BJ (cell line): ENCODE data around the gene SNRNP200. TPM values are rescaled to one million over a fixed set of nuclear protein-coding genes. Genes with fewer than 3 reads are reported as not detected.
"Not testable (repeated sequence)": the region's sequence is repeated elsewhere in the genome, so short reads cannot be mapped to it uniquely, and the experiment has no call there.

Experiments
- CTCF ChIA-PET: fragments of 350-600 bp; formaldehyde crosslinking; extraction: SDS; loops from one replicate; lab custom pipeline; 2021; ENCODE audit warnings: antibody characterized with exemption, inconsistent platforms; lab: Yijun Ruan, JAX
- POLR2A ChIA-PET: fragments of 300-600 bp; sonication (Branson Sonifier 250); formaldehyde crosslinking; extraction: SDS; loops from one replicate; lab custom pipeline; 2021; ENCODE audit warnings: antibody characterized with exemption; lab: Charles Lee
- DNase-seq: peaks from one replicate; pipeline ENCODE4 v3.0.0-alpha.2; 2011; ENCODE audit warnings: low read depth
- H3K27me3 ChIP-seq: 2 replicates; pipeline ENCODE4 v1.6.0; 2011; ENCODE audit warnings: low read length; ENCODE audit not compliant: control insufficient read depth, insufficient read depth
- H3K36me3 ChIP-seq: 2 replicates; pipeline ENCODE4 v1.5.1; 2011; ENCODE audit warnings: low read length; ENCODE audit not compliant: control insufficient read depth, insufficient read depth
- H3K4me3 ChIP-seq: 2 replicates; pipeline ENCODE4 v1.5.1; 2011; ENCODE audit warnings: low read depth, mild to moderate bottlenecking, control low read depth, low read length
- polyA plus RNA-seq: library from polyadenylated mRNA; depleted of rRNA; stranded (reverse); fragments of >200 nt; gene quantifications from 2 replicates; pipeline ENCODE4 v1.2.3, GENCODE V29; 2011
- TF ChIP-seq, protein P1 (sequence below): IDR thresholded peaks from 2 replicates; pipeline ENCODE4 v1.5.1; 2011; ENCODE audit warnings: low read depth, mild to moderate bottlenecking, control low read depth, inconsistent platforms, low read length, moderate library complexity; ENCODE audit not compliant: insufficient read depth

Gene SNRNP200
- polyA plus RNA-seq, 1 experiment = 111 TPM

DNA sequence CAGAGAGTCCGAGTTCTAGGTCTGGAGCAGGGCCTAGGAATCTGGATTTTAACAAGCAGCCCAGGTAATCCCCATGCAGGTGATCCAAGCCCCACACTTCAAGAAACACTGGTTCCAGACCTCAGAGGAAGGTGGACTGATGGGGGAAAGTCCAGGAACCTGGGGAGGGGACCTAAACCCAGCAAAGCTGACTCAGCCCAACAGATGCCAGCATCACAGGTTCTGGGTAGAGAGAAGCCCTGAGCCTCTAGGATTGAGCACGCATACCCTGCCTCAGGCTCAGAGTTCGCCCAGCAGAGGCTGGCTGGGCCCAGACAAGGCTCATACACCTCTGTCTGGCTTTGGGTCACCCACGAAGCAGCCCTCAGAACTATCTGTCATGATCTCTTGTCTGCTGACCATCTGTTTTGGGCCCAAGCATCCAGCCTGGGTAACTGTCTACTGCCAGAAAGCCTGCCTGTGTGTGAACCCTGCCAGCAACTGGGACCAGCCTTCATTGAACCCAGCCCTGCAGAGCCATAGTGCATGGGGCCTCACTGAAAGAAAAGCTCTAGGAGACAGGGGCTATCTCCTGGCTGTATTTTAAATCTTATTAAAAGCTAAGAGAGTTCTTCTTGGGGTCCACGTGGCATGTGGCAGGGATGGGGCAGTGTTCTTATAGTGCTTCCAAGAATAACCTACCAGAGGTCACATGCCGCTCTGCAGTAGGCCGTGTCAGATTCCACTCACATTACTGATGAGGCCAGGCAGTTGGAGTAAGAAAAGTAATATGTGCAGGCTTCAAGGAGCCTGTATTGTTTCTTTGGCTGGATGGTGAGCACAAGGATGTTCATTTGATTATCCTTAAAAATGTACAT, 47.0 kb downstream of the SNRNP200 start:
- ChIA-PET CTCF (interaction anchor here (0.7 to 6.8 kb wide), 3 partner anchors 23 to 120 kb away, joined by 3 to 62 read pairs (median 6); partner anchors contain the start of gene ASTL), POLR2A (no interaction called here)
- TF ChIP-seq, protein P1, sequence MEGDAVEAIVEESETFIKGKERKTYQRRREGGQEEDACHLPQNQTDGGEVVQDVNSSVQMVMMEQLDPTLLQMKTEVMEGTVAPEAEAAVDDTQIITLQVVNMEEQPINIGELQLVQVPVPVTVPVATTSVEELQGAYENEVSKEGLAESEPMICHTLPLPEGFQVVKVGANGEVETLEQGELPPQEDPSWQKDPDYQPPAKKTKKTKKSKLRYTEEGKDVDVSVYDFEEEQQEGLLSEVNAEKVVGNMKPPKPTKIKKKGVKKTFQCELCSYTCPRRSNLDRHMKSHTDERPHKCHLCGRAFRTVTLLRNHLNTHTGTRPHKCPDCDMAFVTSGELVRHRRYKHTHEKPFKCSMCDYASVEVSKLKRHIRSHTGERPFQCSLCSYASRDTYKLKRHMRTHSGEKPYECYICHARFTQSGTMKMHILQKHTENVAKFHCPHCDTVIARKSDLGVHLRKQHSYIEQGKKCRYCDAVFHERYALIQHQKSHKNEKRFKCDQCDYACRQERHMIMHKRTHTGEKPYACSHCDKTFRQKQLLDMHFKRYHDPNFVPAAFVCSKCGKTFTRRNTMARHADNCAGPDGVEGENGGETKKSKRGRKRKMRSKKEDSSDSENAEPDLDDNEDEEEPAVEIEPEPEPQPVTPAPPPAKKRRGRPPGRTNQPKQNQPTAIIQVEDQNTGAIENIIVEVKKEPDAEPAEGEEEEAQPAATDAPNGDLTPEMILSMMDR = no peak
- H3K27me3 ChIP-seq = no peaks in the 10 kb centered on the region
- H3K36me3 ChIP-seq = peaks cover 24% of the 10 kb centered on the region
- DNase-seq = no peak
- H3K4me3 ChIP-seq = no peak overlapping the region

DNA sequence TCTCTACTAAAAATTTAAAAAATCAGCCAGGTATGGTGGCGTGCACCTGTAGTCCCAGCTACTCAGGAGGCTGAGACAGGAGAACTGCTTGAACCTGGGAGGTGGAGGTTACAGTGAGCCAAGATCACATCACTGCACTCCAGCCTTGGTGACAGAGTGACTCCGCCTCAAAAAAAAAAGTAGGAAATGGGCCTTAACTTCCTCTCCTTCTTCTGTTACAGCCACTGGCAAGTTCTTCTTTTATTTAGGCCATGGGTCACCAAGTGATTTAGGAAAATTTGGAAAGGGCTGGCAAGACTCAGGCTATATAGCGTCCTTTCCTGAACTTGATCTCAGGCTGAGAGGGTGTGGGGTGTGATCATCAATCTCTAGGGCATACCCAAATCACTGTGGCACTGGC, 47.6 kb downstream of the SNRNP200 start:
- H3K27me3 ChIP-seq, DNase-seq, POLR2A ChIA-PET, H3K4me3 ChIP-seq: not testable (repeated sequence)
- CTCF ChIA-PET = interaction anchor here (2.1 kb wide), 1 partner anchor 119 kb away, joined by 6 read pairs; no protein-coding TSS in a partner anchor
- peaks cover 29% of the 10 kb centered on the region for H3K36me3 ChIP-seq

DNA sequence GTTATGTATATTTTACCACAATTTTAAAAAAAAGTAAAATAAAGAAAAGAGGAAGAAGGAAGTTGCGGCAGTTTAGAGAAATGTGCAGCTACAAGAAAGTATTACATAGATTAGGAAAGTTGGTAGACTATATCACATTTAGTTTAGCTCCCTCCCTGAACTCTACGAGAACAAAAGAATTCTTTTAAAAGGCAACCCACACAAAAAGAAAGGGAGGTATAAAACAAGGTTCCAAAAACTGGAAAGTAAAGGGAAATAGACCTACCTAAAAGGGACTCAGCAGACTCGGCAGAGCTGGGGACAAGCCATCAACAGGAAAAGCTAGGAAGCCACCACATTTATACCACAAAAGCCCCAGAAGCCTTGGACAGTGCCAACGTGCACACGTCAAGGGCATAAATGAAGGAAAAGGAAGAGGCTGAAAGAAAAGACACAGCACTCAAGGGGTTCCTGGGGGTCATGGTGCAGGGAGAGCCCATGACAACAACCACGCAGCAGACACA, 48.7 kb downstream of the SNRNP200 start:
- TF ChIP-seq, protein P1 = no peak
- peaks cover 27% of the 10 kb centered on the region for H3K36me3 ChIP-seq
- no peak for DNase-seq
- POLR2A ChIA-PET = no interaction called here
- no peaks in the 10 kb centered on the region for H3K27me3 ChIP-seq
- H3K4me3 ChIP-seq = no peak overlapping the region
- CTCF ChIA-PET = interaction anchor here (2.1 kb wide), 1 partner anchor 118 kb away, joined by 6 read pairs; no protein-coding TSS in a partner anchor

GRCh38 chr2:96254571-96254970, 50.8 kb downstream of the SNRNP200 start:
- Histone ChIP-seq H3K4me3 (no peak overlapping the region), H3K27me3 (no peaks in the 10 kb centered on the region), H3K36me3 (peaks cover 27% of the 10 kb centered on the region)
- ChIA-PET POLR2A (no interaction called here), CTCF (interaction anchor here (0.5 to 1.4 kb wide), 5 partner anchors 29 to 262 kb away, joined by 3 to 4 read pairs (median 3); partner anchors contain the start of gene STARD7)
- no peak for DNase-seq
- TF ChIP-seq, protein P1 = no peak

GRCh38 chr2:96253006-96253405, 52.3 kb downstream of the SNRNP200 start:
- Histone ChIP-seq H3K27me3 (no peaks in the 10 kb centered on the region), H3K4me3 (no peak overlapping the region), H3K36me3 (peaks cover 23% of the 10 kb centered on the region)
- CTCF ChIA-PET = interaction anchor here (1.0 to 3.3 kb wide), 2 partner anchors 7 to 13 kb away, joined by 3 to 18 read pairs; no protein-coding TSS in a partner anchor
- DNase-seq = no peak
- TF ChIP-seq, protein P1 = no peak
- POLR2A ChIA-PET = no interaction called here
